ENCODE results near the gene GNAI3. TPM values are rescaled to one million over a fixed set of nuclear protein-coding genes. Genes with fewer than 3 reads are reported as not detected.

The GNAI3 gene
- total RNA-seq, 4 donors from 2014 or later, result 5.1 to 7.2 (median 6.0) TPM

- H3K4me3 ChIP-seq (replicated peaks in 1 of 3), result no peak overlapping the region
- 39 to 51% methylated on average over 3 of the region's 3 CpGs for WGBS, 2 donors
- intact Hi-C loops (cut with DNase I), result no loop called here
- H3K36me3 ChIP-seq, result no peaks in the 10 kb centered on the region
- no peak for DNase-seq
- no peak for TF ChIP-seq CTCF (IDR thresholded peaks at IDR 0.05)
- no peak for TF ChIP-seq POLR2A (IDR thresholded peaks at IDR 0.05)
- no peaks in the 10 kb centered on the region for H3K9me3 ChIP-seq
- no peaks in the 10 kb centered on the region for H3K4me1 ChIP-seq
- no peaks in the 10 kb centered on the region for H3K27me3 ChIP-seq
- no peak overlapping the region for H3K27ac ChIP-seq
Observed at GRCh38 chr1:109610609-109611307, 62.3 kb downstream of the GNAI3 start.

- no peak for DNase-seq
Observed at GRCh38 chr1:109611308-109611990, 63.0 kb downstream of the GNAI3 start.

GRCh38 chr1:109613361-109614147 is 65.1 kb downstream of the GNAI3 start:
- no peak overlapping the region for H3K27ac ChIP-seq
- TF ChIP-seq CTCF (IDR thresholded peaks at IDR 0.05) (no peak), POLR2A (IDR thresholded peaks at IDR 0.05) (no peak)
- H3K4me1 ChIP-seq, result no peaks in the 10 kb centered on the region
- 57 to 62% methylated on average over 7 of the region's 7 CpGs for WGBS, 2 donors
- intact Hi-C loops (cut with DNase I), result no loop called here
- H3K27me3 ChIP-seq, result no peaks in the 10 kb centered on the region
- no peak for DNase-seq
- no peaks in the 10 kb centered on the region for H3K9me3 ChIP-seq
- H3K4me3 ChIP-seq (replicated peaks in 1 of 3), result no peak overlapping the region
- no peaks in the 10 kb centered on the region for H3K36me3 ChIP-seq

More at GRCh38 chr1:109611308-109611990, 63.0 kb downstream of the GNAI3 start:
- intact Hi-C loops (cut with DNase I), result no loop called here
- Histone ChIP-seq H3K4me1 (no peaks in the 10 kb centered on the region), H3K4me3 (replicated peaks in 1 of 3) (no peak overlapping the region), H3K27me3 (no peaks in the 10 kb centered on the region), H3K36me3 (no peaks in the 10 kb centered on the region), H3K27ac (no peak overlapping the region), H3K9me3 (no peaks in the 10 kb centered on the region)
- WGBS, 2 donors, result 92% methylated on average over 13 of the region's 13 CpGs
- no peak for TF ChIP-seq CTCF (IDR thresholded peaks at IDR 0.05)
- no peak for TF ChIP-seq POLR2A (IDR thresholded peaks at IDR 0.05)

- no peaks in the 10 kb centered on the region for H3K9me3 ChIP-seq
- H3K27me3 ChIP-seq, result no peaks in the 10 kb centered on the region
- H3K36me3 ChIP-seq, result no peaks in the 10 kb centered on the region
- no peak overlapping the region for H3K27ac ChIP-seq
- intact Hi-C loops (cut with DNase I), result no loop called here
- no peak for DNase-seq
- 66 to 69% methylated on average over 3 of the region's 3 CpGs for WGBS, 2 donors
- TF ChIP-seq POLR2A (IDR thresholded peaks at IDR 0.05) (no peak), CTCF (IDR thresholded peaks at IDR 0.05) (no peak)
- no peak overlapping the region for H3K4me3 ChIP-seq (replicated peaks in 1 of 3)
- H3K4me1 ChIP-seq, result peaks cover 0 to 7% of the 10 kb centered on the region in 2 donors
Observed at GRCh38 chr1:109615879-109616278, 67.5 kb downstream of the GNAI3 start.

All from thyroid gland (tissue), 4 donors.